HPDE6-E6E7 (cell line): ENCODE measurements around the gene ZFAND2A.

Source experiments
- DNase-seq: peaks from one replicate; pipeline ENCODE4 v3.0.0; 2011; ENCODE audit warnings: missing footprints; ENCODE audit errors: extremely low spot score

The ZFAND2A gene

GRCh38 chr7:1108264-1108920 lies 51.6 kb downstream of the ZFAND2A start:
- DNase-seq: no peak

GRCh38 chr7:1106793-1107421 lies 53.1 kb downstream of the ZFAND2A start:
- DNase-seq: no peak

GRCh38 chr7:1106063-1106792 lies 53.8 kb downstream of the ZFAND2A start:
- no peak for DNase-seq

- DNase-seq: no peak
These were observed 54.8 kb downstream of the ZFAND2A start for GRCh38 chr7:1105189-1105588.

- no peak for DNase-seq
These were observed 55.3 kb downstream of the ZFAND2A start for GRCh38 chr7:1104516-1105179.

- no peak for DNase-seq
These were observed 56.0 kb downstream of the ZFAND2A start for GRCh38 chr7:1103789-1104515.

- DNase-seq: no peak
These were observed 56.8 kb downstream of the ZFAND2A start for GRCh38 chr7:1103009-1103788.
